IMR-90 (cell line): ENCODE results near the gene GSTM3.
A peak's percentile ranks its signal among the peaks of the same experiment; 100 is the strongest.

Experiments
- BHLHE40 ChIP-seq: fragments of 150-350 bp; IDR thresholded peaks from 2 replicates; pipeline ENCODE4 v1.6.1; 2016; ENCODE audit warnings: mild to moderate bottlenecking, low read depth, low read length
- CEBPB ChIP-seq: IDR thresholded peaks from 2 replicates; pipeline ENCODE4 v1.6.1; 2012; ENCODE audit warnings: low read depth, low read length, improper control_type of control experiment
- CHD1 ChIP-seq: IDR thresholded peaks from 2 replicates; pipeline ENCODE4 v1.6.1; 2012; ENCODE audit warnings: low read depth, low read length, improper control_type of control experiment
- CTCF ChIP-seq: conservative IDR thresholded peaks from 2 replicates; pipeline ENCODE4 v1.5.1; 2012; ENCODE audit warnings: mild to moderate bottlenecking, low read depth, low read length, improper control_type of control experiment
- MAFK ChIP-seq: IDR thresholded peaks from 2 replicates; pipeline ENCODE4 v1.6.1; 2012; ENCODE audit warnings: low read depth, low read length, improper control_type of control experiment
- MAZ ChIP-seq: IDR thresholded peaks from 2 replicates; pipeline ENCODE4 v1.6.1; 2012; ENCODE audit warnings: low read depth, mild to moderate bottlenecking, low read length, improper control_type of control experiment, moderate library complexity, borderline replicate concordance
- MXI1 ChIP-seq: IDR thresholded peaks from 2 replicates; pipeline ENCODE4 v1.6.1; 2012; ENCODE audit warnings: low read depth, mild to moderate bottlenecking, low read length, moderate library complexity, borderline replicate concordance
- POLR2A ChIP-seq: IDR thresholded peaks from 2 replicates; pipeline ENCODE4 v1.6.1; 2012; ENCODE audit warnings: mild to moderate bottlenecking, low read depth, low read length
- RAD21 ChIP-seq: IDR thresholded peaks from 2 replicates; pipeline ENCODE4 v1.6.1; 2012; ENCODE audit warnings: low read length, improper control_type of control experiment
- RCOR1 ChIP-seq: IDR thresholded peaks from 2 replicates; pipeline ENCODE4 v1.6.1; 2012; ENCODE audit warnings: mild to moderate bottlenecking, low read length, improper control_type of control experiment; ENCODE audit not compliant: insufficient replicate concordance
- RFX5 ChIP-seq: IDR thresholded peaks from 2 replicates; pipeline ENCODE4 v1.8.0; 2012; ENCODE audit warnings: low read depth, mild to moderate bottlenecking, low read length, moderate library complexity
- SMC3 ChIP-seq: fragments of 150-350 bp; IDR thresholded peaks from 2 replicates; pipeline ENCODE4 v1.6.1; 2016; ENCODE audit warnings: low read depth, mild to moderate bottlenecking, antibody characterized with exemption, low read length, moderate library complexity
- USF2 ChIP-seq: fragments of 150-350 bp; IDR thresholded peaks from 2 replicates; pipeline ENCODE4 v1.6.1; 2017; ENCODE audit warnings: mild to moderate bottlenecking, antibody characterized with exemption, low read length, low read depth

GRCh38 chr1:109787211-109787844 lies 46.5 kb upstream of the GSTM3 start:
- TF ChIP-seq CTCF, result no peak
- no peak for TF ChIP-seq RFX5
- no peak for TF ChIP-seq POLR2A
- no peak for TF ChIP-seq USF2
- TF ChIP-seq RCOR1, result peak; percentile 27
- TF ChIP-seq SMC3, result no peak
- TF ChIP-seq BHLHE40, result no peak
- no peak for TF ChIP-seq MXI1
- TF ChIP-seq RAD21, result no peak
- TF ChIP-seq CEBPB, result no peak
- TF ChIP-seq CHD1, result no peak
- TF ChIP-seq MAFK, result no peak
- no peak for TF ChIP-seq MAZ
